NCI-H2029 treated with DMSO at 0.1 percent for 48 hours (cell line): ENCODE measurements around the gene KDM4B.
A peak's percentile ranks its signal among the peaks of the same experiment; 100 is the strongest.

Experiments used
- DNase-seq: peaks from one replicate; lab custom pipeline; 2025; lab: John Stamatoyannopoulos, UW

Gene KDM4B

DNA sequence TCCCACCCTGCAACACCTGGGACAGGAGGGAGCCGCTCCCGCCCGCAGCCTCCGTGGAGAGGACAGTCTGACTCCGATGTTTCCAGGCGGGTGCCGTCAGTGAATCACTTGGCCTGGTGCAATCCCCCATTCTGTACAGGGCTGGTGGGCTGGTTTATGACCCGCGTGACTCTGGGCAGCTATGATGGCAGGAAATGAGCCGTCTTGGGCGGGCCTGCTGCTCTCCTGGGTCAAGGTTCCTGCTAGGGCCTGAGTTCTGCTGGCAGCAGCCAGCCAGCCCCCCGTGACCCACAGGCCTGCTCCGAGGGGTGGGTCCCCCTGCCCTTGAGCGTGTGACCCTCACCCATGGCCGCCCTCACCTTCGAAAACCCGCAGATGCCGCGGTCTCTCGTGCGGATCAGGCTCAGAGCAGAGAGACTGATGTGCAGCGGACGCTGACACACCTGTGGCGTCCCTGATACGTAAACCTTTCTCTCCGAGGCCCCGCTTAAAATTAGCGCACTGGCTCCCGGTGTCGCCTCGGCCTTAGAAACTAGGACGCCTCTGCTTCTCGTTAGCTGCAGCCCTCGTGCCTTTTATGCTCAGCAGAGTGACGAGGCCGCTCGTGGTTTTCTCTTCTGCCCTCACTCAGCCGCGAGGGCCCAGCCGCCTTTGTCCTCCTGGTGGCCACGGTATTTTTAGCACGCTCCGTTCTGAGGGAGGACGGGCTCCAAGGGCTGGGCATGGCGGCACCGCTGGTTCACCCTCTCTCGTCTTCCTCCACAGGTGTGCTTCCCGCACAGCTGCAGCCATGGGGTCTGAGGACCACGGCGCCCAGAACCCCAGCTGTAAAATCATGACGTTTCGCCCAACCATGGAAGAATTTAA lies 63.4 kb downstream of the KDM4B start:
- no peak for DNase-seq

DNA sequence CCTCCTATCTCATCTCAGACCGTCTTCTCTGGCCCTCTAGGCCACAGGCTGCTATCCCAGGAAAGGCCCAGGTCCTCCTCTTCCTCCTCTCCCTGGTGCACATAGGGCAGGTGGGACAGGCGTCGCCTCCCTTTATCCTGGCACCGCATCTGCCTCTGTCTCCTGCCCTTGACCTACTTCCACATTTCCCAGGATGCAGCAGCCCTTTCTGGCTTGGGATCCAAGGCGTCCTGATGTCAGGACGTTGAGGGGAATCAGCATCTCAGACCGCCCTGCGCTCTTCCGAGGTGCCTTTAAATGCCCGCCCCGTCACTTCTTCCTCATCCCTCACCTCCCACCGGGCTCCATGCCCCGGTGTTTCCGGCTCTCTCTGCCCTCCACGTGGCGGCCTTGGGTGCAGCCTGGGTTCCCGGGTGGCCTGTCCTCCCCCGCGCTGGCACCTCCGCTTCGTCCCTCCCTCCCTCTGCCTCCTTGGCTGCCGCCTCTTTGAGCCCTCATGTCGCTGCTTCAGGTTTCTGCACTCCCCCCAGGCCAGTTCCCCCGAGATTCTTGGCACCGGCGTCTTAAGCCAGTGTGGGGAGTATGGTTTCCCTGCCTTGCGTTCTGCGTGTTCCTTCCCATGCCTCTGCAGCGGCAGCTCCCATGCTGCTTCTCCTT lies 66.3 kb downstream of the KDM4B start:
- DNase-seq, result no peak

DNA sequence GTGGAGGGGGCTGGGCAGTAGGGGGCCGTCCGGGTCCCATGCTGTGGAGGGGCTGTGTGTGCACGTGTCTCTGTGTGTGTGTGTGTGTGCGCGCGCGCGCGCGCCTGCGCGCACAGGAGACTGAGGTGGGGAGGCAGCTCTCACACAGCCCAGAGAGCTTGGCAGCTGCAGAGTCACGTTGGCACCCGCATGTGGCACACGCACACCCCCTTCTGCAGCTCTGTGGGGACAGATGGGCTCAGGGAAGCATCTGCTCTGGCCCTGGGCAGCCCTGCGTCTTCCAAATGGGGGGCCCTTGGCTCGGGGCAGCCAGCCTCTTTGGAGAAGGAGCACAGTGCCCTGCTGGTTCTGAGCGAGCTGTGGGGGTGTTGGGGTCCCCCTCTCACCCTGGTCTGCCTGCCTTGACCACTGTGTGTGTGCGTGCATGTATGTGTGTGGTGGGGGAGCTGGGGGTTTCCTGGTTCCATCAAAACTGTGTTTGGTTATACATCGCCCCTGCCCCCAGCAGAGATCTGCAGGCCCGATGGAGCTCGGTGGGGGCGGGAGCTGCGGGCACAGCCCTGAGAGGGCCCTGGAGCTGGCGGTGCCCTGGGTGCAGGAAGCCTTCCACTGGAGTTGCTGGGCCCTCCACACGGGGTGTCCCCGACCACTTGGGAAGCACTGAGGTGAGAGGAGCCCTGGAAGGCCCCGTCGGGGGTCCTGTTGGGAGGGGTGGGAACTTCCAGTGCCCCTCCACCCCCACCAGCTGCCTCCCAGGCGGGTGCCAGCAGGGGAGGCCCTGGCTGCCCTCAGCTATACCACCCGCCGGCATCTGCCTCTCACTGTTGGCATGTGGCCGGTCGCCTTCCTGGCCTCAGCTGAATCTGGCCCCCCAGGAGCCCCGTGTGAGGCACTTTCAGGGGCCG lies 67.1 kb downstream of the KDM4B start:
- DNase-seq, result no peak

DNA sequence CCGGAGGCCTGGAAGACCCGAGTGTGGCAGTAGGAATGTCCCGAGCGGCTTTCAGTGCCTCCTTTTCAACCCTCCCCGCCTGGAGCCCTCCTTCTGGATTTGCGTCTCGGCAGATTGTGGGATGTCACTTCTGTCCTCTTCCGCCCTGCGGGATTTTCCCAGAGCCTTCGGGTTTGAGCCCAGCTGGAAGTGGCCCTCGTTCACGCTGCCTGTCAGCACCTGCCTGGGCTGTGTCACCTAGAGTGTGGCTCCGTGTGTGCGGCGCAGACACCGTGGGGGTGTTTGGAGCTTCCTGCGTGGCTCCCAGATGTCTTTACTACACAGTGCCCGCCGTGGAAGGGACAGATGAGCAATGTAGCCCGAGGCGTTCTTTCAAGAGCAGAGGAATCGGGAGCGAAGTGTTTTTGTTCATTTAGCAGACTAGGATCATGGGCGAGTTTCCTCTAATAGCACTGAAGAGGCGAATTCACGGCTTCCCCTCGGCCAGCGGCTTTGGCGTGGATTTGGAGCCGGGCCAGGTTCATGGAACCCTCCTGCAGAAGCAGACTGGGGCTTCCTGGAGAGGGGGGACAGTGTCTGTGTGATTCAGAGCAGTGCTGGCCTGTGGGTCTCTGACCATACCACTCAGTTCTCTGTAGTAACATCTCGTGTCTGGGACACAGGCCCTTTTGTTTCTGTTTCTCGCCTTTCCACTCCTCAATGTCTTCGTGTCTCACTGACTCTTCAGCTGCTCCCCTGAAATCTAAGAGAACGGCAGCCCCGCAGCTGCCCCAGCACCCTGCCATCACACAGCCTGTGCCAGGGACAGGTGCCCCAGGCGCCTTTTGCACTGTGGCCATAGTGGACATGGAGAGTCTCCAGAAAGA lies 68.0 kb downstream of the KDM4B start:
- DNase-seq, result peak; percentile 27

DNA sequence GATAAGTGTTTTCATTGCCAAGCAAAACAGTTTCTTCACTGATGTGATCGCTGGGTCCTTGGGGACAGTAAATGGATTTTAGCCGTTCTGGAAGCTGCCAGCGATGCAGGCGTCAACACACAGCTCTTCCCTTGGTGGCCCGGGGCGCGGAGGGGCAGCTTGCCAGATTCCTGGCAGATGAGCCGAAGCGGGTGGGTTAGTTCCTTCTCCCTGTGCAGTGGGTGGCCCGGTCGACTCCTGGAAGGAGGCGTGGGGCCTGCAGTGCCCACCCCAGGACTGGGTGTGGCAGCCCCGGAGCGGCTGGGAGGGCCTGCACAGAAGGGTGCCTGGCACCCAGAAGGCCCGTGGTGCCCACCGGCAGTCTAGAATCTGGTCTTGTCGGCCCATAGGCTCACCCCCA lies 69.0 kb downstream of the KDM4B start:
- DNase-seq, result peak; percentile 64

DNA sequence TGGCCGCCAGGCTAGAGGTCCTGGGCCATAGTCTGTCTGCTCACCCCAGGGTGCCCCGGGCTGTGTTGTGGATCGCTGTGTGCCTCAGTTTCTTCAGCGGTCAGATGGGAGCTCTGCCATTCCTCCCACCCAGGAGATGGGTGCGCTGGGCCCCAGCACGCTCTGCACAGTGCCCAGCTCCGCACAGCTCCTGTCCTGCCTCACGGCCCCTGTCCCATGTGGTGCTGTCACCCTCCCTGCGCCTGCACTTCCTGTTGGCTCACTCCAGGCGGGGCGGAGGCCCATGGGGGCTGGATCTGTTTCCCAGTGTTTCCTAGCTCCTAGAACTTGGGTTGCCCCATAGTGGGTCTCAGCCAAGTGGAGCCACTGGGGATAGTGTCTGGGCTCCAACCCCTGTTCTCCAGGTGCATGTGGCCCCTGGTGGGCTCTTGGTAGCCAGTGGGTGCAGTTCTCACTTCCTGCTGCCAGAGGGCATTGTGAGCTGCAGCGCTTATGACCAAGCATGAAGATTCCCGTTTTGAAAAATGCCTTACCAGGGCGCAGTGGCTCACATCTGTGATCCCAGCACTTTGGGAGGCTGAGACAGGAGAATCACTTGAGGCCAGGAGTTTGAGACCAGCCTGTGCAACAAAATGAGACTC lies 69.8 kb downstream of the KDM4B start:
- DNase-seq, result no peak

DNA sequence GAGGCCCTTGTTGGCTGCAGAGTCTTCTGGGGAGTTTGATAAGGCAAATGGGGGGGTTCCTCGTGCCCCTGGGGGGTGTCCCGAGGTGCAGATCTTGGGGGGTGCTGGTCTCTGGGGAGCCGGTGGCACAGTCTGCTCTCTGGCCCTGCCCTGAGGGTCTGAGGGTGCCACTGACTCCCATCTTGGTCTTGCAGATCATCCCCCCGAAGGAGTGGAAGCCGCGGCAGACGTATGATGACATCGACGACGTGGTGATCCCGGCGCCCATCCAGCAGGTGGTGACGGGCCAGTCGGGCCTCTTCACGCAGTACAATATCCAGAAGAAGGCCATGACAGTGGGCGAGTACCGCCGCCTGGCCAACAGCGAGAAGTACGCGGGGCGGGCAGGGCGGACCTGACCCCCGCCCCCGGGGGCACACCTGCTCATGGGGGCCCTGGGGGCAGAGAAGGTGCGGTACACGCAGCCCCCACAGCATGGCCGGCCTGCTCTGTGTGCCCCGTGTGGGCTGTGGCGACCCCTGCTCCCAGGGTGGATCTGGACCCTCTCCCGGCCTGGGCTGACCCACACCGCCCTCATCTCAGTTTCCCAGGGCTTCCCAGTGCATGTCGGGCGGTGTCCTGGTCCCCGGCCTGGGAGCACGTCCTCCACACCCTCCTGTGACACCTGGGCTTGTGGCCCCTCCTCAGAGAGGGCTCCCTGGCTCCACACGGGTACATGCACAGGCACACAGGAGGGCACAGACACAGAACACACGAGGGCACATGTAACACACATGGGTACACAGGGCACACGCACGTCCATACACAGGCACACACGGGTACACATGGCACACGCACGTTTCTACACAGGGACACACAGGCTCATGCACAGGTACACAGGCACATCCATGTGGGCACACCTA lies 71.0 kb downstream of the KDM4B start:
- no peak for DNase-seq

DNA sequence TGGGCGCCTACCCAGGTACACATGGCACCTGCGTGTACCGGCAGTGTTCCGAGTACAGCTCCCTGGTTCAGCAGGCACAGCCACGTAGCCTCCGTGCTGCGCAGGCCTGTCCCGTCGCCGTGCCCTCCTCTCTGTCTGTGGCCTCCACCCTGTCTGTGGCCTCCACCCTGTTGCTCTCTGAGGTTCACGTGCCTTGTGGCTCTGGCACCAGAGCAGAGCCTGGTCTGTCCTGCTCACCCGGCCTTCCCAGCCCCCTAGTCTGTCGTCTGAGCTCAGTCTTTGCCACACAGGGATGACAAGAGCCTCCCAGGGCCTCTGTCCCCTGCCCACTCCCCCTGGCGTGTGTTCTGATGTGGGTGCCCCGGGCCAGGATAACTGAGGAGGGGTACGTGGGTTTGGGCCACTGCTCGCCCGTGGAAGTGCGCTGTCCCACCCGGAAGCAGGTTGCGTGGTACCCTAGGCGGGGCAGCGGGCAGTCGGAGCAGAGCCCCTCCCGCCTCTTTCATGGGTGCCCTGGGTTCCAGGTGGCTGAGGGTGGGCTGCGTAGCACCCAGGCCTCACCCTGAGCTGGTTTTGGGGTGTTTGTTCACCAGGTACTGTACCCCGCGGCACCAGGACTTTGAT lies 71.7 kb downstream of the KDM4B start:
- no peak for DNase-seq

DNA sequence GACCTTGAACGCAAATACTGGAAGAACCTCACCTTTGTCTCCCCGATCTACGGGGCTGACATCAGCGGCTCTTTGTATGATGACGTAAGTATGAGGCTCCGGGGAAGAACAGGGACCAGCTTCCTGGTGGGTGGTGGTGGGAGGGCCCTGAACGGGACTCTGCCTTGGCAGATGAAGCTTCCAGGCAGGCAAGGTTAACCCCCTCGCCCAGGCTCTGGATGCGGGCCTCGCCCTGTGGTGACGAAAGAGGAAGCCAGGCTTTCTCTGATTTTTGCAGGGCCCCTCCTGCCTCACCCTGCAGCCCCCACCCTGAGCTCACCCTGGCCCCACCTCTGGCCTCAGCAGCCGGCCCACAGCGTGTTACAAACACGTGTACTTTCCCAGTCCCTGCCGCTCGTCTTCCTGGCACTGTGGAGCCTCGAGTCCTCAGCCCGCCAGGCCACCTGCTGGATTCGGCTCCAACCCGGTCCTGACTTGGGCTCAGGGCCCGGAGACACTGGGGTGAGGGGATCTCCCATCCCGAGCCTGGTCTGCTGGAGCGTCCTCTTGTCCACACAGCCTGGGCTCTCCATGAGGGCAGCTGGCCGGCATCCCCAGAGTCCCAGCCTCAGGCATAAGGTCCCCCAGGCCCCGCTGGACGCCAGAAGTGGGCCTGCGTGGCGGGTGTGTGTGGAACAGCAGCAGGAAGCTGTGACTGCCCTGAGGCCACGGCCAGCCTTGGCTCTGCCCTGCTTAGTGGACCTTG lies 72.4 kb downstream of the KDM4B start:
- DNase-seq, result no peak

DNA sequence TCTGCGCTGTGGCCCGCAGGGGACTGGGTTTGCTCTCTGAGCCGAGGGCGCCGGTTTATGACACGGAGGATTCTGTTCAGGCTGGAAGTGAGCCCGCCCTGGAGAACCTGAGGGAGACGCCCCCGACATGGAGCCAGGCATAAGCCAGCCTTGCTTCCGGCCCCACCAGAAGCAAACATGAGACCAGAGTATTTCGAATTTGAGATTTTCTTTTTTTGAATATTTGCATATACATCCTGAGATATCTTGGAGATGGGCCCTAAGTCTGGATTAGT lies 72.9 kb downstream of the KDM4B start:
- no peak for DNase-seq

DNA sequence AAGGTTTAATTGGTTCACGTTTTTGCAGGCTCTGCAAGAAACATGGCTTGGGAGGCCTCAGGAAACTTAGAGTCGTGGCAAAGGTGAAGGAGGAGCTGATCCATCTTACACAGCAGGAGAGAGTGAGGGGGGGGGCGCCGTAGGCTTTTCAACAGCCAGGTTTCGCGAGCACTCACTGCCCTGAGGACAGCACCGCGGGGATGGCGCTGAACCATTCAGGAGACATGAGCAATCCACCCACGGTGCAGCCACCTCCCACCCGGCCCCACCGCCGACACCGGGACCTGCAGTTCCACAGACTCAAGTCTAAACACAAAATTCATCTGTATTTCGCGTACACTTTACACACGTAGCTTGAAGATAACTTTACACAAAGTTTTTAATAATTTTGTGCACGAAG lies 73.6 kb downstream of the KDM4B start:
- DNase-seq, result no peak

DNA sequence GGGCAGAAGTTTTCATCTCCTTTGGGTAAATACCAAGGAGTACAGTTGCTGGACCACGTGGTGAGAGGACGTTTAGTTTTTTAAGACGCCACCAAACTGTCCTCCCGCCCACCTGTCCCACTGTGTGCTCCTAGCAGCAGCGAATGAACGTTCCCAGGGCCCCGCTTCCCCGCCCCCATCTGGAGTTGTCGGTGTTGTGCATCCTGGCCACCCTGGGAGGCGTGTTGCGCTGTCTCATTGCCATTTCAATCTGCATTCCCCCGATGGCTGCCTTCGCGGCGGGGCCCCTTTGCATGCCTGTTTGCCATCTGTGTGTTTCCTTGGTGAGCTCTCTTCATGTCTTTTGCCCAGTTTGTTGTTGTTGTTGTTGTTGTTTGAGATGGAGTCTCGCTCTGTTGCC lies 76.1 kb downstream of the KDM4B start:
- DNase-seq, result no peak

DNA sequence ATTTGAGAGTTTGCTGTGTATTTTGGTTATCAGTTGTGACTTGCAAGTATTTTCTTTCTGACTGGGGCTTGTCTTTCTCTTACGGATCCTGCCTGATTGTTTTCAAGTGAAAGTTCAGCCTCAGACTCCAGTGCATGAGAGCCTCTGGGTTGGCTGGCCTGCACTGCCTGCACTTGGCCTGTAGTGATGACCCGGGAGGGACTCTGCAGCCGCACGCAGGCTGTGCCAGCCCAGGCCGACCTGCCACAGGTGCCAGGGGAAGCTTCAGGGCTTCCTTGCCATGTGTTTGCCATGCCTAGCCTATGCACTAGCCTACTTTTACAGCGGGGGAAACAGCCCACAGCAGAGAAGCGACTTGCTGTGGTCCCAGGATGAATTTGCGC lies 77.0 kb downstream of the KDM4B start:
- DNase-seq, result no peak

DNA sequence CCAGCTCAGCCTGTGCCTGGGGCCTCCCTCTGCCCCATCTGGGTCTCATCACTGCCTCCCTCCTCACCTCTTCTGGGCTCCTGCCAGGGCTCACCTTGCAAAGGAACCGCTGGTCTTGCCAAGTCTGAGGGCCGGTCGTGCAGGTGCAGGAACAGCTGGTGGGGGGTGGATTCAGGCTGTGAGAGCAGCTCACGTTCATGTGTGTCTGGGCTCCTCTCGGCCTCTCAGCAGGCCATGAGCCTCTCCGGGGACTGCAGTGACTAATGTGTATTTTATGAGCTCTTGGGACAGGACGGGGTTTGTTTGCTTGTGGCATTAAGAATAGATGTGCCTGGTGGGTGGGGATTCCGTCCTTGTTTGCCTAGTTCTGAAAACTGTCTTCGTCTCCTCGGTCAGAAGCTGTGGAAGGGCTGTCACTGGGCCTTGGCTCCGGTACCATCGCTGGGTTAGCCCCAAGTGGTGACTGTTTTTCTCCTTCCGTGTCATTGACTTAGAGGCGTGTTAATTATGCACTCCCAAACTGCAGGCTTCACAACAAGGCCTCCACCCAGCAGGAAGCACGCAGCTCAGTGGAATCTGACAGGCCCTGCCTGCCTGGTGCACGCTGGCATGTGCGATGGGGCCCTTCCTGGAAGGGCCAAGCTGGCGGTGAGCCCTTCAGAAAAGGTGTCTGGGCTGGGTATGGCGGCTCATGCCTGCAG lies 77.6 kb downstream of the KDM4B start:
- DNase-seq, result peak; percentile 98

DNA sequence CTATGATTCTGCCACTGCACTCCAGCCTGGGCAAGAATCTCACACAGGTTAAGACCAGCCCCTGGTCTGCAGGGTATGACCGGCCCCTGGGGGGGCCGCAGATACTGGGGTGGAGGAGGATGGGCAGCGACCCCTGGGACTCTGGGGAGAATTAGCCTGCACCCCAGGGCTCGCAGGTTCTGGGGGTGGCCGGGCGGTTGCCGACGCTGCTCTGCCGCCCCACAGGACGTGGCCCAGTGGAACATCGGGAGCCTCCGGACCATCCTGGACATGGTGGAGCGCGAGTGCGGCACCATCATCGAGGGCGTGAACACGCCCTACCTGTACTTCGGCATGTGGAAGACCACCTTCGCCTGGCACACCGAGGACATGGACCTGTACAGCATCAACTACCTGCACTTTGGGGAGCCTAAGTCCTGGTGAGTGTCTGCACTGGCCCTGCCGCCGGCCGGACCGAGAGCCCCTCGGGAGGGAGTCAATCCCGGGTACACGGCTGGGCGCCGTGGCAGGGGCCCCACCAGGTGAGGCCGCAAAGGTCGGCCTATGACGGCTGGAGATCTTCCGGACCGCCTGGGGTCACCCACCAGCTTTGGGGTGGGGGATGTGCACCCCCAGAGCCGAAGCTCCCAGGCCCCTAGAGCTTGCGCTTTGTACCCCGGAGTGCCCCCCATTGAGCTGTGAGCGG lies 78.5 kb downstream of the KDM4B start:
- no peak for DNase-seq

DNA sequence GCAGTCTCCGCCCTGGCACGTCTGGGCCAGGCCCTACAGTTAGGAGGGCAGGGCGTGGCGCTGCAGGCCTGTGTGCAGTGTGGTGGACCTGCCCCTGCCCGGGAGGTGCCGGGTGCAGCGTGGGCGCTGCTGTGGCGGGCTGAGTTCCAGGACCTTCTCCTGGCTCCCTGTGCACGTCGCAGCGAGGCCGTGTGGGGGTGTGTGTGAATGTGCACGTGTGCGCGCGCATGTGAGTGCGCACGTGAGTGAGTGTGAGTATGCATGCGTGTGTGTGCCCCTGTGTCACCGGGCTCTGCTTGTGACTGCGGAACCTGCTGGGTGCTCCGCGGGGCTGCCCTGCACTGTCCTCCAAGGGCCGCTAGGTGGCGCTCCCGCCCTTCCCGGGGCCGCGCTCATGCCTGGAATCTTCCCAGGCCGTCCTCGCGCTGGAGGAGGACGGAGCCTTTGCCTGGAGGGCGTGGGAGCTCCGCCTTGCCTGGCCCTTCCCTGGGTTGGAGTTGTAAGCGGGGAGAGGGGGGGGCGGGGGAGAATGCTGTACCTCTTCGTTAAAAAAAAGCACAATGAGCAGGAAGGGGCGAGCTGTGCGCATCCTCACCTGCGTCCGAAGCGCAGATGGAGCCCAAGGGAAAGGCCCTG lies 79.3 kb downstream of the KDM4B start:
- DNase-seq, result no peak
